Adrenal gland (tissue), 12 donors: ENCODE results near the gene OPCML. TPM values are rescaled to one million over a fixed set of nuclear protein-coding genes. Genes with fewer than 3 reads are reported as not detected.

Experiments used
- DNase-seq, 7 donors: peaks; one replicate each; pipeline ENCODE4 v3.0.0-alpha.2; 2019 to 2020
- H3K27ac ChIP-seq, 5 donors: fragments of 200-600 bp; sonication (generic) in 4 of 5; 1 replicate in 3 of 5; 2 replicates in 2 of 5; pipeline versions ENCODE4 v1.5.1 to v1.8.0; 2016 to 2020; ENCODE audit warnings: mild to moderate bottlenecking in 1 of 5
- H3K27me3 ChIP-seq: fragments of 200-600 bp; 2 replicates; pipeline ENCODE4 v1.8.0; 2021
- H3K36me3 ChIP-seq, 2 donors: fragments of 200-600 bp; replicated peaks in 1 of 2; 1 replicate in 1 of 2; 2 replicates in 1 of 2; pipeline versions ENCODE4 v1.5.1 to v1.8.0; 2018 to 2022
- H3K4me1 ChIP-seq, 2 donors: fragments of 200-600 bp; replicated peaks in 1 of 2; 1 replicate in 1 of 2; 2 replicates in 1 of 2; pipeline versions ENCODE4 v1.5.1 to v1.8.0; 2018 to 2021
- H3K4me3 ChIP-seq, 4 donors: fragments of 200-600 bp; sonication (generic) in 3 of 4; one replicate each; pipeline ENCODE4 v1.5.1; 2016 to 2018
- H3K9me3 ChIP-seq, 3 donors: fragments of 200-600 bp; sonication (generic) in 1 of 3; replicated peaks in 1 of 3; 1 replicate in 2 of 3; 2 replicates in 1 of 3; pipeline versions ENCODE4 v1.5.1 to v1.8.0; 2016 to 2021
- POLR2A ChIP-seq, 2 donors: fragments of 450-650 bp; IDR thresholded peaks; one replicate each; pipeline ENCODE4 v1.6.1; 2017; ENCODE audit warnings: antibody characterized with exemption in 2 of 2, mild to moderate bottlenecking in 2 of 2, moderate library complexity in 1 of 2
- WGBS, 4 donors: extraction: QIAGEN DNeasy Blood & Tissue Kit in 2 of 4; methylation state at CpG; one replicate each; pipeline versions ENCODE4 v1.1.5 to v1.1.7; 2013 to 2017; 5-methylcytosine and 5-hydroxymethylcytosine counted together
- intact Hi-C, 2 donors: fragments of 100-400 bp; cut with DNase I; formaldehyde crosslinking; loops; one replicate each; pipeline versions ENCODE4 v1.14.1 to v1.15.0; 2022 to 2023
- polyA plus RNA-seq, 3 donors: library from polyadenylated mRNA; stranded (reverse); fragments of 200-250 nt in 2 of 3; fragments of 350-450 nt in 1 of 3; fragmentation: Illumina TruSeq in 1 of 3; extraction: RNeasy Lipid Tissue Mini Kit (QIAGEN cat#74804) in 1 of 3; gene quantifications; one replicate each; pipeline ENCODE4 v1.2.3, GENCODE V29; 2013 to 2014
- total RNA-seq, 9 donors: library from RNA; depleted of rRNA in 4 of 9; stranded (reverse); fragments of >200 nt in 4 of 9; fragments of 120-200 nt in 1 of 9; fragmentation: NEBNext Ultra II Directional in 1 of 9; extraction: Animal tissue kit (Norgen Biotek cat#: 25700) in 1 of 9; gene quantifications; one replicate each; pipeline versions ENCODE4 v1.1.0 to v1.2.4, GENCODE V29; 2013 to 2023
- TF ChIP-seq, protein P1 (sequence below), 6 experiments: fragments of 450-650 bp in 4 of 6; fragments of 200-600 bp in 2 of 6; sonication (generic) in 1 of 6; IDR thresholded peaks; 1 replicate in 5 of 6; 2 replicates in 1 of 6; pipeline versions ENCODE4 v1.5.1 to v1.8.0; 2016 to 2021; ENCODE audit warnings: antibody characterized with exemption in 6 of 6, mild to moderate bottlenecking in 2 of 6, moderate library complexity in 1 of 6
- donor health status: healthy with polysubstance abuse.
- donor health status: Bipolar disorder and iron deficiency.
- donor health status: DM: yes; HTN: yes; CAD: no.
- donor health status: DM: no; HTN: no; CAD: no.
- donor health status: DM: no; HTN: no; CAD: no.
- donor health status: DM: yes; HTN: yes; CAD: no.

The OPCML gene
- total and polyA plus RNA-seq, 12 donors, result 0.10 to 5.5 (median 0.72) TPM; not detected in 5

DNA sequence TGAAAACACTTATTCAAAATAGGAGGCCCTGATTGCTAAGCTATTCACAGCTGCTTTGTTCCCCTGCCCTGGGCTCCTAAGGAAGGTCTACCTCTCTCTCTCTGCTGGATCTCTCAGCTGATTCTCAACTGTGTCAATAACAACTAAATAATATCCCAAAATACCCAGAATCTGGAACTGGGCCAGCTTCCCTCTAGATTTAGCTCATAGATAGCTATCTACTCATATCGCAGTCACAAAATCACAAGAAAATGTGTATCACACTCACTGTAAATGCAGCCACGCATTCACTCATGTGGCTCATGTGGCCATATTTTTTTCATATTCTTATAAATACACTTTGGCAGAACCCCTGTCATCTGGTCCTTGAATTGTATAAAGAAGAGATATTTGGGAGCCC lies 555.1 kb downstream of the OPCML start:
- Histone ChIP-seq H3K27ac (no peak overlapping the region), H3K4me1 (no peaks in the 10 kb centered on the region), H3K4me3 (no peak overlapping the region), H3K27me3 (no peaks in the 10 kb centered on the region), H3K36me3 (no peaks in the 10 kb centered on the region), H3K9me3 (no peaks in the 10 kb centered on the region)
- TF ChIP-seq, protein P1, sequence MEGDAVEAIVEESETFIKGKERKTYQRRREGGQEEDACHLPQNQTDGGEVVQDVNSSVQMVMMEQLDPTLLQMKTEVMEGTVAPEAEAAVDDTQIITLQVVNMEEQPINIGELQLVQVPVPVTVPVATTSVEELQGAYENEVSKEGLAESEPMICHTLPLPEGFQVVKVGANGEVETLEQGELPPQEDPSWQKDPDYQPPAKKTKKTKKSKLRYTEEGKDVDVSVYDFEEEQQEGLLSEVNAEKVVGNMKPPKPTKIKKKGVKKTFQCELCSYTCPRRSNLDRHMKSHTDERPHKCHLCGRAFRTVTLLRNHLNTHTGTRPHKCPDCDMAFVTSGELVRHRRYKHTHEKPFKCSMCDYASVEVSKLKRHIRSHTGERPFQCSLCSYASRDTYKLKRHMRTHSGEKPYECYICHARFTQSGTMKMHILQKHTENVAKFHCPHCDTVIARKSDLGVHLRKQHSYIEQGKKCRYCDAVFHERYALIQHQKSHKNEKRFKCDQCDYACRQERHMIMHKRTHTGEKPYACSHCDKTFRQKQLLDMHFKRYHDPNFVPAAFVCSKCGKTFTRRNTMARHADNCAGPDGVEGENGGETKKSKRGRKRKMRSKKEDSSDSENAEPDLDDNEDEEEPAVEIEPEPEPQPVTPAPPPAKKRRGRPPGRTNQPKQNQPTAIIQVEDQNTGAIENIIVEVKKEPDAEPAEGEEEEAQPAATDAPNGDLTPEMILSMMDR (IDR thresholded peaks at IDR 0.05), result no peak
- no peak for TF ChIP-seq POLR2A (IDR thresholded peaks at IDR 0.05)
- DNase-seq, result no peak
- intact Hi-C loops, result no loop called here
- 77 to 90% (median 89%) methylated on average over 2 of the region's 2 CpGs for WGBS, 4 donors

GRCh38 chr11:132976115-132976514 lies 556.2 kb downstream of the OPCML start:
- TF ChIP-seq POLR2A (IDR thresholded peaks at IDR 0.05), result no peak
- TF ChIP-seq, protein P1 (IDR thresholded peaks at IDR 0.05), result no peak
- intact Hi-C loops, result no loop called here
- H3K9me3 ChIP-seq, result no peaks in the 10 kb centered on the region
- H3K36me3 ChIP-seq, result no peaks in the 10 kb centered on the region
- no peak overlapping the region for H3K27ac ChIP-seq
- H3K27me3 ChIP-seq, result no peaks in the 10 kb centered on the region
- H3K4me1 ChIP-seq, result no peaks in the 10 kb centered on the region
- no peak overlapping the region for H3K4me3 ChIP-seq
- no peak for DNase-seq
- WGBS, 4 donors, result 68 to 76% (median 75%) methylated on average over 5 of the region's 5 CpGs

GRCh38 chr11:132973686-132974085 lies 558.6 kb downstream of the OPCML start:
- Histone ChIP-seq H3K4me3 (no peak overlapping the region), H3K4me1 (no peaks in the 10 kb centered on the region), H3K36me3 (no peaks in the 10 kb centered on the region), H3K27ac (no peak overlapping the region), H3K27me3 (no peaks in the 10 kb centered on the region), H3K9me3 (no peaks in the 10 kb centered on the region)
- 63 to 80% (median 74%) methylated on average over 6 of the region's 6 CpGs for WGBS, 4 donors
- no peak for DNase-seq
- intact Hi-C loops, result no loop called here
- no peak for TF ChIP-seq POLR2A (IDR thresholded peaks at IDR 0.05)
- TF ChIP-seq, protein P1 (IDR thresholded peaks at IDR 0.05), result no peak

GRCh38 chr11:132972565-132972964 lies 559.7 kb downstream of the OPCML start:
- Histone ChIP-seq H3K27ac (no peak overlapping the region), H3K4me1 (no peaks in the 10 kb centered on the region), H3K4me3 (no peak overlapping the region), H3K36me3 (no peaks in the 10 kb centered on the region), H3K9me3 (no peaks in the 10 kb centered on the region), H3K27me3 (no peaks in the 10 kb centered on the region)
- DNase-seq, result no peak
- TF ChIP-seq, protein P1 (IDR thresholded peaks at IDR 0.05), result no peak
- TF ChIP-seq POLR2A (IDR thresholded peaks at IDR 0.05), result no peak
- intact Hi-C loops, result no loop called here
- 77 to 93% (median 84%) methylated on average over 2 to 3 of the region's 3 CpGs for WGBS, 4 donors
